ENCODE measurements around the gene RIBC1.
A peak's percentile ranks its signal among the peaks of the same experiment; 100 is the strongest.
"Not testable (repeated sequence)": the region's sequence is repeated elsewhere in the genome, so short reads cannot be mapped to it uniquely, and the experiment has no call there.

RIBC1 gene

GRCh38 chrX:53458082-53458481, 35.4 kb downstream of the RIBC1 start:
- DNase-seq (ENCODE audit: low read depth), result no peak
- H3K9me3 ChIP-seq (ENCODE audit: control insufficient read depth, low read length), result no peaks in the 10 kb centered on the region
- no peak overlapping the region for H3K9ac ChIP-seq (ENCODE audit: low read length)
- peaks cover 2% of the 10 kb centered on the region for H3K4me1 ChIP-seq (ENCODE audit: control insufficient read depth, insufficient read depth, low read length)
- H3K36me3 ChIP-seq (ENCODE audit: control insufficient read depth, insufficient read depth, low read length, severe bottlenecking), result no peaks in the 10 kb centered on the region
- no peak overlapping the region for H3K4me3 ChIP-seq (ENCODE audit: low read length)
- no peaks in the 10 kb centered on the region for H3K27me3 ChIP-seq (replicated peaks; ENCODE audit: control insufficient read depth, insufficient read depth, low read length)

- not testable (repeated sequence) for H3K4me1 ChIP-seq (ENCODE audit: control insufficient read depth, insufficient read depth, low read length); H3K4me3 ChIP-seq (ENCODE audit: low read length); H3K9ac ChIP-seq (ENCODE audit: low read length); H3K9me3 ChIP-seq (ENCODE audit: control insufficient read depth, low read length); DNase-seq (ENCODE audit: low read depth); H3K36me3 ChIP-seq (ENCODE audit: control insufficient read depth, insufficient read depth, low read length, severe bottlenecking)
- H3K27me3 ChIP-seq (replicated peaks; ENCODE audit: control insufficient read depth, insufficient read depth, low read length), result peaks cover 24% of the 10 kb centered on the region
Observed at GRCh38 chrX:53468659-53469058, 46.0 kb downstream of the RIBC1 start.

GRCh38 chrX:53471346-53471745, 48.7 kb downstream of the RIBC1 start:
- Histone ChIP-seq H3K4me3 (ENCODE audit: low read length) (no peak overlapping the region), H3K36me3 (ENCODE audit: control insufficient read depth, insufficient read depth, low read length, severe bottlenecking) (no peaks in the 10 kb centered on the region), H3K9ac (ENCODE audit: low read length) (no peak overlapping the region), H3K9me3 (ENCODE audit: control insufficient read depth, low read length) (peaks cover 8% of the 10 kb centered on the region), H3K4me1 (ENCODE audit: control insufficient read depth, insufficient read depth, low read length) (peaks cover 3% of the 10 kb centered on the region), H3K27me3 (replicated peaks; ENCODE audit: control insufficient read depth, insufficient read depth, low read length) (peaks cover 21% of the 10 kb centered on the region)
- DNase-seq (ENCODE audit: low read depth), result no peak

- Histone ChIP-seq H3K9me3 (ENCODE audit: control insufficient read depth, low read length) (peaks cover 4% of the 10 kb centered on the region), H3K36me3 (ENCODE audit: control insufficient read depth, insufficient read depth, low read length, severe bottlenecking) (no peaks in the 10 kb centered on the region), H3K4me1 (ENCODE audit: control insufficient read depth, insufficient read depth, low read length) (peaks cover 4% of the 10 kb centered on the region), H3K9ac (ENCODE audit: low read length) (no peak overlapping the region), H3K27me3 (replicated peaks; ENCODE audit: control insufficient read depth, insufficient read depth, low read length) (peaks cover 23% of the 10 kb centered on the region), H3K4me3 (ENCODE audit: low read length) (no peak overlapping the region)
- no peak for DNase-seq (ENCODE audit: low read depth)
Observed at GRCh38 chrX:53474707-53475106, 52.0 kb downstream of the RIBC1 start.

DNA sequence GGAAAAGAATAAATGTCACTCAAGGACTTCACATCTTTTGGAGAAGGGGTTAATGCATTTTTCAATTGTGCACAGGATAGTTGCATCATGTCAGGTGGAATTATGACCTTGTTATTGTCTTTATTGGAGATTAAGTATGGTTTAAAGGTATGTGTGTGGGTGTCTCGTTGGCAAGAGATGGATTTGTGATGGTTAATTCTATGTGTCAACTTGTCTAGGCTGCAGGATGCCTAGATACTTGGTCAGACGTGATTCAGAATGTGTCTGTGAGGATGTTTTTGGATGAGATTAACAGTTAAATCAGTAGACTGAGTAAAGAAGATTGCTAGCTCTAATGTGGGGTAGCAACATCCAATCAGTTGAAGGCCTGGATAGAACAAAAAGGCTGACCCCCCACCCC, 53.7 kb downstream of the RIBC1 start:
- Histone ChIP-seq H3K36me3 (ENCODE audit: control insufficient read depth, insufficient read depth, low read length, severe bottlenecking) (no peaks in the 10 kb centered on the region), H3K4me1 (ENCODE audit: control insufficient read depth, insufficient read depth, low read length) (peaks cover 4% of the 10 kb centered on the region), H3K27me3 (replicated peaks; ENCODE audit: control insufficient read depth, insufficient read depth, low read length) (peaks cover 34% of the 10 kb centered on the region), H3K9me3 (ENCODE audit: control insufficient read depth, low read length) (no peaks in the 10 kb centered on the region), H3K4me3 (ENCODE audit: low read length) (no peak overlapping the region), H3K9ac (ENCODE audit: low read length) (no peak overlapping the region)
- peak; percentile 13 for DNase-seq (ENCODE audit: low read depth)

DNA sequence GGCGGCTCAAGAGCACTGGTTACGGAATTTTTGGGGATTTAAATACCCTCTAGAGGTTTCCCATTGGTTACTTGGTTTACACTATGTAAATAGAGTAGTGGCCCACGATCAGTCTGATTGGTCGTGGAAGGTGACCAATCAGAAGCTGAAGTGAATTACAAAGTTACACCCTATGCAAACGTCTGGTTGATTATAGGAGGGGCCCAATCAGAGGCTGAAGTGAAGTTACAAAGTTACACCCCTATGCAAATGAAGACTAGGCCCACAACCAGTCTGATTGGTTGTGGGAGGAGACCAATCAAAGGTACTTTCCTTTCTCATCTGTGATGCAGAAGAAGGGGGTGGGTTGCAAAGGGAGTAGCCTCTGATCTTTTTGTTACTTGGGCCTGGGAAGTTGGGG, 56.6 kb downstream of the RIBC1 start:
- Histone ChIP-seq H3K4me1 (ENCODE audit: control insufficient read depth, insufficient read depth, low read length) (peaks cover 4% of the 10 kb centered on the region), H3K27me3 (replicated peaks; ENCODE audit: control insufficient read depth, insufficient read depth, low read length) (peaks cover 29% of the 10 kb centered on the region), H3K9ac (ENCODE audit: low read length) (no peak overlapping the region), H3K9me3 (ENCODE audit: control insufficient read depth, low read length) (no peaks in the 10 kb centered on the region), H3K36me3 (ENCODE audit: control insufficient read depth, insufficient read depth, low read length, severe bottlenecking) (no peaks in the 10 kb centered on the region), H3K4me3 (ENCODE audit: low read length) (no peak overlapping the region)
- no peak for DNase-seq (ENCODE audit: low read depth)
